Natural killer cell (primary cell): Measurements from ENCODE around the gene NPFFR1. TPM values are rescaled to one million over a fixed set of nuclear protein-coding genes. Genes with fewer than 3 reads are reported as not detected.

ENCODE experiments used
- ATAC-seq, 3 donors: fragments of 150-1000 bp in 2 of 3; fragments of 200-7000 bp in 1 of 3; cut with Tn5 transposase; 1 replicate in 1 of 3; 2 replicates in 2 of 3; pipeline ENCODE4 v1.10.0; 2021; ENCODE audit warnings: mild to moderate bottlenecking in 2 of 3, moderate library complexity in 2 of 3
- DNase-seq, 2 donors: peaks; one replicate each; pipeline versions ENCODE4 v3.0.0 to v3.0.0-alpha.2; 2013 to 2021; ENCODE audit warnings: mixed read lengths in 1 of 2
- H3K27ac ChIP-seq: one replicate; pipeline ENCODE4 v1.5.1; 2013; ENCODE audit warnings: mild to moderate bottlenecking, low read length
- H3K27me3 ChIP-seq: one replicate; pipeline ENCODE4 v1.6.1; 2013; ENCODE audit warnings: low read length; ENCODE audit not compliant: control insufficient read depth, insufficient read depth
- H3K36me3 ChIP-seq: one replicate; pipeline ENCODE4 v1.6.1; 2013; ENCODE audit warnings: low read length; ENCODE audit not compliant: control insufficient read depth, insufficient read depth
- H3K4me1 ChIP-seq: one replicate; pipeline ENCODE4 v1.6.1; 2013; ENCODE audit warnings: low read length; ENCODE audit not compliant: control insufficient read depth, insufficient read depth
- H3K4me3 ChIP-seq: one replicate; pipeline ENCODE4 v1.5.1; 2013; ENCODE audit warnings: low read length
- H3K9me3 ChIP-seq: one replicate; pipeline ENCODE4 v1.6.1; 2013; ENCODE audit warnings: low read length; ENCODE audit not compliant: control insufficient read depth, insufficient read depth
- H3K27ac Mint-ChIP-seq, 2 donors: one replicate each; pipeline ENCODE4 v1.8.0; 2022; ENCODE audit warnings: mild to moderate bottlenecking in 2 of 2, mixed read lengths in 2 of 2, moderate library complexity in 1 of 2
- H3K27me3 Mint-ChIP-seq, 2 donors: one replicate each; pipeline ENCODE4 v1.8.0; 2022; ENCODE audit warnings: low read depth in 2 of 2, mixed read lengths in 2 of 2
- H3K36me3 Mint-ChIP-seq: one replicate; pipeline ENCODE4 v1.8.0; 2022; ENCODE audit warnings: mixed read lengths
- H3K4me1 Mint-ChIP-seq, 2 donors: one replicate each; pipeline ENCODE4 v1.8.0; 2022; ENCODE audit warnings: mixed read lengths in 2 of 2
- H3K4me3 Mint-ChIP-seq: one replicate; pipeline ENCODE4 v1.8.0; 2022; ENCODE audit warnings: mild to moderate bottlenecking, moderate library complexity, mixed read lengths
- H3K9me3 Mint-ChIP-seq, 2 donors: one replicate each; pipeline ENCODE4 v1.8.0; 2022; ENCODE audit warnings: mixed read lengths in 2 of 2
- WGBS: methylation state at CpG from one replicate; pipeline ENCODE4 v1.1.7; 2013; ENCODE audit warnings: missing lambda C conversion rate; ENCODE audit not compliant: insufficient coverage; 5-methylcytosine and 5-hydroxymethylcytosine counted together
- intact Hi-C: fragments of 100-400 bp; cut with micrococcal nuclease; formaldehyde crosslinking; loops from one replicate; pipeline ENCODE4 v1.14.2; 2022
- total RNA-seq, 4 donors: library from RNA; stranded (reverse); fragments of 120-200 nt in 1 of 4; gene quantifications; one replicate each; pipeline versions ENCODE4 v1.2.3 to v1.2.4, GENCODE V29; 2013 to 2022
- TF ChIP-seq, protein P1 (sequence below): fragments of 200-600 bp; IDR thresholded peaks from one replicate; pipeline ENCODE4 v1.8.0; 2022; ENCODE audit warnings: antibody characterized with exemption

The NPFFR1 gene
- total RNA-seq, 3 donors from 2014 or later (not counting 1 experiment from before 2014, with no cell fraction given), result 0.05 TPM; not detected in 2

DNA sequence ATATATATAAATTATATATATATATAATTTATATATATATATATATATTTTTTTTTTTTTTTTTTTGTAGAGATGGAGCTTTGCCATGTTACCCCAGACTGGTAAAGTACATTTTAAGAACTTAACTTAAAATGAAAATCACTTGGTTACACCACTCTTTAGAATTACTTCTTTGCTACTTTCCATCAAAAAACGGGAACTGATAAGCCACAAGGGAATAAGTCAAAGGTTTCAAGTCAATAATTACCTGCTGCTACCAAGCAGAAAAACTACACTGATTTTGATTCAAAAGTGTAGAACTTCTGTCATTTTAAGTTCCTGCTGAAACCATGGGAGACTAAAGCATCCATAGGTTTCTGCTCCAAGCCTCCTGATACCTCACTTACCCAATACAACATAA lies 62.8 kb downstream of the NPFFR1 start:
- intact Hi-C loops, result loop anchor here (1.0 to 5.0 kb wide), 2 partner anchors 51 to 143 kb away; no protein-coding TSS in a partner anchor
- no peaks in the 10 kb centered on the region for H3K27me3 Mint-ChIP-seq
- Histone ChIP-seq H3K36me3 (peaks cover 3% of the 10 kb centered on the region), H3K9me3 (no peaks in the 10 kb centered on the region), H3K27me3 (no peaks in the 10 kb centered on the region), H3K4me3 (no peak overlapping the region), H3K4me1 (no peaks in the 10 kb centered on the region), H3K27ac (no peak overlapping the region)
- H3K4me3 Mint-ChIP-seq, result peak overlapping the region; percentile 60
- H3K9me3 Mint-ChIP-seq, result no peaks in the 10 kb centered on the region
- TF ChIP-seq, protein P1, sequence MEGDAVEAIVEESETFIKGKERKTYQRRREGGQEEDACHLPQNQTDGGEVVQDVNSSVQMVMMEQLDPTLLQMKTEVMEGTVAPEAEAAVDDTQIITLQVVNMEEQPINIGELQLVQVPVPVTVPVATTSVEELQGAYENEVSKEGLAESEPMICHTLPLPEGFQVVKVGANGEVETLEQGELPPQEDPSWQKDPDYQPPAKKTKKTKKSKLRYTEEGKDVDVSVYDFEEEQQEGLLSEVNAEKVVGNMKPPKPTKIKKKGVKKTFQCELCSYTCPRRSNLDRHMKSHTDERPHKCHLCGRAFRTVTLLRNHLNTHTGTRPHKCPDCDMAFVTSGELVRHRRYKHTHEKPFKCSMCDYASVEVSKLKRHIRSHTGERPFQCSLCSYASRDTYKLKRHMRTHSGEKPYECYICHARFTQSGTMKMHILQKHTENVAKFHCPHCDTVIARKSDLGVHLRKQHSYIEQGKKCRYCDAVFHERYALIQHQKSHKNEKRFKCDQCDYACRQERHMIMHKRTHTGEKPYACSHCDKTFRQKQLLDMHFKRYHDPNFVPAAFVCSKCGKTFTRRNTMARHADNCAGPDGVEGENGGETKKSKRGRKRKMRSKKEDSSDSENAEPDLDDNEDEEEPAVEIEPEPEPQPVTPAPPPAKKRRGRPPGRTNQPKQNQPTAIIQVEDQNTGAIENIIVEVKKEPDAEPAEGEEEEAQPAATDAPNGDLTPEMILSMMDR, result no peak
- DNase-seq, result no peak
- H3K4me1 Mint-ChIP-seq, result peaks cover 9 to 12% of the 10 kb centered on the region in 2 donors
- no peaks in the 10 kb centered on the region for H3K36me3 Mint-ChIP-seq
- WGBS, result 33% methylated on average over 1 of the region's 1 CpG
- ATAC-seq, result no peak
- peak overlapping the region; percentile 54 to 67 for H3K27ac Mint-ChIP-seq

DNA sequence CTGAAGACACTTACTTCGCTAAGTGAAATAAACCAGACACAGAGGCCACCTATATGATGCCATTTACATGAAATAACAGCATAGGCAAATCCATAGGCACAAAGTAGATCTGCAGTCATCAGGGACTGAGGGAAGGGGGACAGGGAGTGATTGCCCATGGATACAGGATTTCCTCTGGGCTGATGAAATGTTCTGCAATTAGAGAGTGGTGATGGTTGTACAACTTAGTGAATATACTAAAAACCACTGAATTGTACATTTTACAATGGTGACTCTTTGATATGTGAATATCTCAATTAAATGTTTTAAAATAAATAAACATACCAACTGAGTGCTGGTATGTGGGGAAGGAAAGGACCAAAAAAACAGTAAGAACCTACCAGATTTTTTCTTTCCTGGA lies 70.9 kb downstream of the NPFFR1 start:
- DNase-seq (no peak), ATAC-seq (no peak)
- H3K36me3 Mint-ChIP-seq, result peaks cover 6% of the 10 kb centered on the region
- Histone ChIP-seq H3K36me3 (peaks cover 30% of the 10 kb centered on the region), H3K4me3 (no peak overlapping the region), H3K9me3 (no peaks in the 10 kb centered on the region), H3K27ac (no peak overlapping the region), H3K4me1 (no peaks in the 10 kb centered on the region), H3K27me3 (no peaks in the 10 kb centered on the region)
- no peak overlapping the region for H3K27ac Mint-ChIP-seq
- no peaks in the 10 kb centered on the region for H3K9me3 Mint-ChIP-seq
- H3K27me3 Mint-ChIP-seq, result no peaks in the 10 kb centered on the region
- H3K4me3 Mint-ChIP-seq, result no peak overlapping the region
- no CpG with 5 or more reads among the region's 1 CpG for WGBS
- no peaks in the 10 kb centered on the region for H3K4me1 Mint-ChIP-seq
- intact Hi-C loops, result no loop called here
- TF ChIP-seq, protein P1, result no peak

DNA sequence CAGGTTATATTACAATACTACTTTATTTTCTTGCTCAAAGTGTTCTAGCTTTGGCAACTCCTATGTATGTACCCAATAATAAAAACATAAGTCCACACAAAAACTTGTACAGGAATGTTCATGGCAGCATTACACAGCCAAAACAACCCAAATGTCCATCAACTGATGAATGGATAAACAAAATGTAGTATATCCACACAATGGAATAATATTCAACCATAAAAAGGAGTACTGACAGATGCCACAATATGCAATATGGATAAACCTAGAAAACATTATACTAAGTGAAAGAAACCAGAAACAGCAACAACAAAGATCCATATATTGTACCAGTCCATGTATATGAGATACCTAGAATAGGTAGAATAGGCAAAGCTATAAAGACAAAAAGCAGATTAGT lies 71.5 kb downstream of the NPFFR1 start:
- no peaks in the 10 kb centered on the region for H3K27me3 Mint-ChIP-seq
- peaks cover 27% of the 10 kb centered on the region for H3K36me3 ChIP-seq
- ATAC-seq (no peak), DNase-seq (no peak)
- H3K27ac Mint-ChIP-seq, result no peak overlapping the region
- H3K9me3 Mint-ChIP-seq, result no peaks in the 10 kb centered on the region
- no peak overlapping the region for H3K4me3 ChIP-seq
- no peaks in the 10 kb centered on the region for H3K9me3 ChIP-seq
- H3K27me3 ChIP-seq, result no peaks in the 10 kb centered on the region
- no peak overlapping the region for H3K27ac ChIP-seq
- H3K36me3 Mint-ChIP-seq, result peaks cover 6% of the 10 kb centered on the region
- H3K4me1 ChIP-seq, result no peaks in the 10 kb centered on the region
- intact Hi-C loops, result no loop called here
- no peak overlapping the region for H3K4me3 Mint-ChIP-seq
- H3K4me1 Mint-ChIP-seq, result no peaks in the 10 kb centered on the region
- TF ChIP-seq, protein P1, result no peak

DNA sequence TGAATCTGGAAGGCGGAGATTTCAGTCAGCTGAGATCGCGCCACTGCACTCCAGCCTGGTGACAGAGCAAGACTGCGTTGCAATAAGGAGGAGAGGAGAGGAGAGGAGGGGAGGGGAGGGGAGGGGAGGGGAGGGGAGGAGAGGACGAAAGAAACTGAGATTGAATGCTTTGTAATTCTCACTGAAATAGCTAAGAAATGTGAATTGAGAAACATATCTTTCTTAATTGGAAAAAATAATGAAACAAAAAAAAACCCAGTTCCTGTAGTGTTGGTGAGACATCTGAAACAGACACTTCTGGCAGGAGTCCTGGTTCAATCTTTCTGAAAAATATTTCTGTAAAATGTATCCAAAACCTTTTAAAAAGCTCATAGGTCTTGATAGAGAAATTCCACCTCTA lies 77.0 kb downstream of the NPFFR1 start:
- Mint-ChIP-seq H3K9me3 (no peaks in the 10 kb centered on the region), H3K4me1 (no peaks in the 10 kb centered on the region), H3K4me3 (no peak overlapping the region), H3K36me3 (peaks cover 12% of the 10 kb centered on the region), H3K27ac (no peak overlapping the region), H3K27me3 (no peaks in the 10 kb centered on the region)
- H3K27ac ChIP-seq, result no peak overlapping the region
- ATAC-seq (no peak), DNase-seq (no peak)
- TF ChIP-seq, protein P1, result no peak
- no peak overlapping the region for H3K4me3 ChIP-seq
- H3K9me3 ChIP-seq, result no peaks in the 10 kb centered on the region
- H3K27me3 ChIP-seq, result no peaks in the 10 kb centered on the region
- intact Hi-C loops, result no loop called here
- H3K4me1 ChIP-seq, result no peaks in the 10 kb centered on the region
- 100% methylated on average over 3 of the region's 5 CpGs for WGBS
- H3K36me3 ChIP-seq, result peaks cover 34% of the 10 kb centered on the region
